K562 (cell line): ENCODE measurements around the gene SMIM41.

ENCODE experiments used
- EP300 ChIP-seq: IDR thresholded peaks from 2 replicates; pipeline ENCODE4 v1.6.1; 2012; ENCODE audit warnings: low read length, improper control_type of control experiment
- ETS1 ChIP-seq: conservative IDR thresholded peaks from 2 replicates; pipeline ENCODE4 v1.6.1; 2011; ENCODE audit warnings: low read depth, mild to moderate bottlenecking, low read length; ENCODE audit not compliant: control insufficient read depth
- FUS ChIP-seq: fragments of 200-400 bp; formaldehyde crosslinking; optimal IDR thresholded peaks from 2 replicates; pipeline ENCODE3; 2017; ENCODE audit warnings: low read depth, low read length
- HDGF ChIP-seq: fragments of 450-650 bp; IDR thresholded peaks from 2 replicates; pipeline ENCODE4 v1.6.1; 2016
- ILF3 ChIP-seq: fragments of 450-650 bp; IDR thresholded peaks from 2 replicates; pipeline ENCODE4 v1.6.1; 2018; ENCODE audit warnings: antibody characterized with exemption, mild to moderate bottlenecking, moderate library complexity, borderline replicate concordance
- MAZ ChIP-seq, 2 experiments: fragments of 450-650 bp in 1 of 2; sonication (generic) in 1 of 2; formaldehyde crosslinking; IDR thresholded peaks in 1 of 2; conservative IDR thresholded peaks in 1 of 2; 2 replicates each; pipeline versions ENCODE4 v1.4.0 to v1.5.0; 2020; ENCODE audit warnings: mild to moderate bottlenecking in 1 of 2, missing genetic modification reagents in 1 of 2
- NR3C1 ChIP-seq: sonication (generic); formaldehyde crosslinking; IDR thresholded peaks from 2 replicates; pipeline ENCODE4 v1.8.1; 2022; ENCODE audit warnings: missing genetic modification reagents
- SOX6 ChIP-seq: fragments of 450-650 bp; IDR thresholded peaks from 2 replicates; pipeline ENCODE4 v1.6.1; 2014; ENCODE audit warnings: mild to moderate bottlenecking
- YY1 ChIP-seq, 3 experiments: IDR thresholded peaks; 2 replicates each; pipeline ENCODE4 v1.6.1; 2011; ENCODE audit warnings: low read length in 2 of 3, mild to moderate bottlenecking in 2 of 3, moderate library complexity in 2 of 3, borderline replicate concordance in 1 of 3, control low read depth in 1 of 3, low read depth in 1 of 3; ENCODE audit not compliant: insufficient read depth in 3 of 3, insufficient replicate concordance in 2 of 3, control insufficient read depth in 1 of 3, insufficient read length in 1 of 3; ENCODE audit errors: extremely low read depth in 1 of 3
- TF ChIP-seq, protein P1 (sequence below): fragments of 250-450 bp; sonication (Bioruptor Pico); IDR thresholded peaks from 2 replicates; pipeline ENCODE4 v1.8.0; 2021; ENCODE audit warnings: moderate library complexity, mild to moderate bottlenecking, inconsistent platforms
- TF ChIP-seq, protein P2 (sequence below), 3 experiments: IDR thresholded peaks in 2 of 3; conservative IDR thresholded peaks in 1 of 3; 2 replicates each; pipeline ENCODE4 v1.5.1; 2011 to 2012; ENCODE audit warnings: low read length in 3 of 3, mild to moderate bottlenecking in 3 of 3, control low read depth in 2 of 3, improper control_type of control experiment in 1 of 3, inconsistent platforms in 1 of 3, low read depth in 1 of 3, mixed read lengths in 1 of 3, moderate library complexity in 1 of 3; ENCODE audit not compliant: insufficient read depth in 2 of 3

DNA sequence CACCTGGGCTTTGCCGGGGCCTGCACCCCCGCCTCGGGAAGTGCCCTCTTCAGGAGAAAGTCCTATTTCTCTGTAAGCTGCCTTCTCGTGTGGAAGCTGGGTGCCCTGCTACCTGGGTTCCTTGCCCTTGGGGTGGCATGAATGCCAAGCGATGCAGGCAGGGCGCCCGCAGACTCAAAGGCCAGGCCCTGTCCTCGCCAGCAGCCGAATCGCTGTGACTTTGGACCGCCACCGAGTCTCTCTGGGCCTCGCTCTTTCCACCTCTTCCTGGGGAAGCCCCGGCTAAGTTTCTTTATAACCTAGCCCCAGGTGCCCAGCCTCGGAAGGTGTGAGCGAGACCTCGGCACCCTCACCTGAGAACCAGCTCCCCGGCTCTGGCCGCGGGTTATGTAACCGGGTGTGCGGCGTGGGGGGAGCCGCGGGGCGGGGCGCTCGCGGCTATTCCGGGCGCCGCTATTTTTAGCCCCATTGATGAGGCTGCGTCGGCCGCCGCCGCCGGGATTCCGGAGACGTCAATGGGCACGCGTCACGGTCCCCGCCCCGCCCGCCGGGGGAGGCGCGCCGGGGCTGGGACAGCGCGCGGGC lies 42.8 kb upstream of the SMIM41 start:
- TF ChIP-seq FUS (no peak), HDGF (no peak), ILF3 (no peak), SOX6 (peak; percentile 25; the same call in 1 of the 2 replicates), EP300 (no peak; the same call in 1 of the 2 replicates), MAZ (CRISPR knock-in tag; conservative IDR thresholded peaks at IDR 0.05 in 1 of 2, IDR thresholded peaks at IDR 0.05 in 1 of 2) (peak; percentile 75 to 83), ETS1 (no peak), NR3C1 (CRISPR knock-in tag) (no peak), YY1 (IDR thresholded peaks at IDR 0.05; ENCODE audit: borderline replicate concordance in 1 of 3, control insufficient read depth in 1 of 3, extremely low read depth in 1 of 3, insufficient read depth in 3 of 3, insufficient read length in 1 of 3, insufficient replicate concordance in 2 of 3, low read depth in 1 of 3, low read length in 2 of 3) (peak in 2 of 3 experiments; percentile 32 to 45)
- TF ChIP-seq, protein P1, sequence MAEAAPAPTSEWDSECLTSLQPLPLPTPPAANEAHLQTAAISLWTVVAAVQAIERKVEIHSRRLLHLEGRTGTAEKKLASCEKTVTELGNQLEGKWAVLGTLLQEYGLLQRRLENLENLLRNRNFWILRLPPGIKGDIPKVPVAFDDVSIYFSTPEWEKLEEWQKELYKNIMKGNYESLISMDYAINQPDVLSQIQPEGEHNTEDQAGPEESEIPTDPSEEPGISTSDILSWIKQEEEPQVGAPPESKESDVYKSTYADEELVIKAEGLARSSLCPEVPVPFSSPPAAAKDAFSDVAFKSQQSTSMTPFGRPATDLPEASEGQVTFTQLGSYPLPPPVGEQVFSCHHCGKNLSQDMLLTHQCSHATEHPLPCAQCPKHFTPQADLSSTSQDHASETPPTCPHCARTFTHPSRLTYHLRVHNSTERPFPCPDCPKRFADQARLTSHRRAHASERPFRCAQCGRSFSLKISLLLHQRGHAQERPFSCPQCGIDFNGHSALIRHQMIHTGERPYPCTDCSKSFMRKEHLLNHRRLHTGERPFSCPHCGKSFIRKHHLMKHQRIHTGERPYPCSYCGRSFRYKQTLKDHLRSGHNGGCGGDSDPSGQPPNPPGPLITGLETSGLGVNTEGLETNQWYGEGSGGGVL (CRISPR knock-in tag), result no peak
- TF ChIP-seq, protein P2, sequence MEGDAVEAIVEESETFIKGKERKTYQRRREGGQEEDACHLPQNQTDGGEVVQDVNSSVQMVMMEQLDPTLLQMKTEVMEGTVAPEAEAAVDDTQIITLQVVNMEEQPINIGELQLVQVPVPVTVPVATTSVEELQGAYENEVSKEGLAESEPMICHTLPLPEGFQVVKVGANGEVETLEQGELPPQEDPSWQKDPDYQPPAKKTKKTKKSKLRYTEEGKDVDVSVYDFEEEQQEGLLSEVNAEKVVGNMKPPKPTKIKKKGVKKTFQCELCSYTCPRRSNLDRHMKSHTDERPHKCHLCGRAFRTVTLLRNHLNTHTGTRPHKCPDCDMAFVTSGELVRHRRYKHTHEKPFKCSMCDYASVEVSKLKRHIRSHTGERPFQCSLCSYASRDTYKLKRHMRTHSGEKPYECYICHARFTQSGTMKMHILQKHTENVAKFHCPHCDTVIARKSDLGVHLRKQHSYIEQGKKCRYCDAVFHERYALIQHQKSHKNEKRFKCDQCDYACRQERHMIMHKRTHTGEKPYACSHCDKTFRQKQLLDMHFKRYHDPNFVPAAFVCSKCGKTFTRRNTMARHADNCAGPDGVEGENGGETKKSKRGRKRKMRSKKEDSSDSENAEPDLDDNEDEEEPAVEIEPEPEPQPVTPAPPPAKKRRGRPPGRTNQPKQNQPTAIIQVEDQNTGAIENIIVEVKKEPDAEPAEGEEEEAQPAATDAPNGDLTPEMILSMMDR (IDR thresholded peaks at IDR 0.05 in 2 of 3, conservative IDR thresholded peaks at IDR 0.05 in 1 of 3; ENCODE audit: insufficient read depth in 2 of 3, low read depth in 1 of 3, low read length in 3 of 3), result no peak
